Lower leg skin (tissue), 3 donors: ENCODE measurements around the gene DTNBP1.

Experiments
- CTCF ChIP-seq, 3 donors: fragments of 450-650 bp; IDR thresholded peaks; one replicate each; pipeline ENCODE4 v1.5.1; 2016; ENCODE audit warnings: antibody characterized with exemption in 3 of 3, mild to moderate bottlenecking in 3 of 3, moderate library complexity in 2 of 3
- POLR2A ChIP-seq, 2 donors: fragments of 450-650 bp; IDR thresholded peaks; one replicate each; pipeline ENCODE4 v1.6.1; 2016 to 2017; ENCODE audit warnings: antibody characterized with exemption in 2 of 2, mild to moderate bottlenecking in 1 of 2, moderate library complexity in 1 of 2

- TF ChIP-seq CTCF (IDR thresholded peaks at IDR 0.05) (no peak), POLR2A (IDR thresholded peaks at IDR 0.05) (no peak)
These were observed 167.4 kb downstream of the DTNBP1 start for GRCh38 chr6:15495375-15495901.
